GM21390 (cell line): ENCODE measurements around the gene VOPP1.
"Not testable (repeated sequence)": the region's sequence is repeated elsewhere in the genome, so short reads cannot be mapped to it uniquely, and the experiment has no call there.

Source experiments
- ATAC-seq: cut with Tn5 transposase; IDR thresholded peaks from one replicate; pipeline ENCODE4 v1.9.1; 2021; ENCODE audit not compliant: unreplicated experiment

VOPP1 gene

DNA sequence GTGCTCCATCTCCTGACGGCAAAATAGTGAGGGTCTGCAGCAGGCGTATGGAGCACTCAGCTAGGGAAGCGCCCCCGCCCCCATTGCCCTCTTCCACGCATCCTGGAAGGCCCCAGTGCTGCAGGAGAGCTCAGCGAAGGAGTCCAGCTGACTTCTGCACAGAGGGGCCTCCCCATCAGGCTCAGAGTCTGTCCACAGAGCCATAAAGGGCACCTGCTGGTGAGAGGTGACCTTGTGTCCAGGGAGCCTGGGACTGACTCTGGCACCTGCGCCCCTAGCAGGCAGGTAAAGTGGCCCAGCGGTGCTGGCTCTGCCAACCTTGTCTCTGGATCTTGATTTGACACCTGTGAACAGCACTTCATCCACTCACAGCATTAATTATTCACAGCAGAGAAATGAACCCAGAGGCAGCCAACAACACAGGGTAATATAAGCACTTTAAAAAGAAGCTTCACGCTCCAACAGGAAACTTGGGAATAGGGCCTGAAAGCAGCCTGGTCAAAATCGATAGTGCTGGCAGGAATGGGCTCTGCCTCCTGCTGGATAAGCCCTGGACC is 59.6 kb downstream of the VOPP1 start:
- no peak for ATAC-seq

DNA sequence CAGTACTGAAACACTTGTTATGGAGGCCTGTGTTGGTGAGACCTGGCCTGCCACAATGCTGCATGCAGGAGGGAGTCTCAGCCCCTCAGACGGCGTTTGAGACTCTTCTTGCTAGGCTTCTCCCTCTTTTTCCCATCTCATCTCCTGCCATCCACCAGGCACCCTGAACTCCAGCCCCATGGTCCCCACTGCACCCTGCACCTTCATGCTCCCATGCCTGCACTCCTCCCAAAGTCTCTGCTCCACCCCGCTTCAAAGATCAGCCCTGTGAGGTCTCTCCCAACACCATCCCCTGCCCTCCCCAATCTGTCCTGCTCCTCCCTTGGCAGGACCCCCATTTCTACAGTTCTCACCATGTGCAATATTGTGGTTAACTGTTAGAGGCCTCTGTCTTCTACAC is 61.7 kb downstream of the VOPP1 start:
- ATAC-seq, result no peak

DNA sequence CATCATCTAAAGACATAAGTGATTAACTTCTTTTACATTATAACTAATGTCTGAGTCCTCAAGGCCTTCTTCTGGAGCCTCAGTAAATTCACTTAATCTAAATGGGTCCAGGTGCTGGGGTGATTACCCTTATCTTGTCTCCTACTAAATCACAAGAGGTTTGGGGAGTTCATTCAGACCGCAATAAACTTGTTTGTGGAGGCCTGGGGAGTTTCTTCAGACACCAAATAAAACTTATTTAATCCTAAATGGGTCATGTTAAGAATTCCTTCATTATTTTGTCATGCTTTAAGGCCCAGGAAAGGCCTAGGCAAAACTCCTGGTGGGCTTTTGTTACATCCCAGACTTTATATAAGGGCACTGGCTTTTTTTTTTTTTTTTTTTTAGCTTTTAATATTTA is 62.1 kb downstream of the VOPP1 start:
- not testable (repeated sequence) for ATAC-seq

DNA sequence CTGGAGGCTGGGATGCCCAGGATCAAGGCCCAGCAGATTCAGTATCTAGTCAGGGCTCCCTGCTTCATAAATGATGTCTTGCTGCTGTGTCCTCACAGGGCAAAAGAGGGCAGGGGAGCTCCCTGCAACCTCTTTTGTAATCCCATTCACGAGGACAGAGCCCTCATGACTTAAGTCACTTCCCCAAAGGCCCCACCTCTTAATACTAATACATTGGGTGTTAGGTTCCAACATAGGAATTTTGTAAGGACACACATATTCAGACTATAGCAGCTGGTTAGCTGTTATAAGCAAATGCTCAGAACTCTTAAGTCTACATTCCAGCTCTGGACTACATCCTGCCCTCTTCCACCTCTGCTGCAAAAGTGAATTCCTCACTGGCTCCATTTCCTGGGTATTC is 63.0 kb downstream of the VOPP1 start:
- peak; percentile 2 for ATAC-seq

DNA sequence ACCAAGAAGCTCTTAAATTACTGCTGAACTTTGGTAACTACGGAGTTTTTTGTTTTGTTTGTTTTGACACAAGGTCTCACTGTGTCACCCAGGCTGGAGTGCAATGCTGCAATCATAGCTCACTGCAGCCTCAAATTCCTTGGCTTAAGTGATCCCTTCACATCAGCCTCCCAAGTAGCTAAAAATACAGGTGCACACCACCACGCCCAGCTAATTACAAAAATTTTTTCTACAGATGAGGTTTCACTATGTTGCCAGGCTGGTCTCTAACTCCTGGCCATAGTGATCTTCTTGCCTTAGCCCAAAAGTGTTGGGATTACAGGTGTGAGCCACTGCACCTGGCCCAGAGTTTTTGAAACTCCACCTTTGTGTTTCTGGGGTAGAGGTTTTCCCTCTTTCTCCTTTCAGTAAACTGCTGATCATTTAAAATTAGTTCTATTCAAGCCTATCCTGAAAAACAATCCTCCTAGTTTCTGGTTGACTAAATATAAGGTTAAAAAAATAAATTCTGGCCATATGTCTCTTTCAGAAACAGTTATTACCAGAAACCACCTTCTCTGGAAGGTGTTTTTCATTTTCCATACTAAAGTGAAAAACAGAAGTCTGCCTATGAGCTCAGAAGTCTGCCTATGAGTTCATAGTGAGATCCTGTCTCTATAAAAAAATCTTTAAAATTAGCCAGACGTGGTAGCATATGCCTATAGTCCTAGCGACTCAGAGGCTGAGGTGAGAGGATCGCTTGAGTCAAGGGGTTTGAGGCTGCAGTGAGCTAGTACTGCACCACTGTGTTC is 63.9 kb downstream of the VOPP1 start:
- peak; percentile 76 for ATAC-seq

DNA sequence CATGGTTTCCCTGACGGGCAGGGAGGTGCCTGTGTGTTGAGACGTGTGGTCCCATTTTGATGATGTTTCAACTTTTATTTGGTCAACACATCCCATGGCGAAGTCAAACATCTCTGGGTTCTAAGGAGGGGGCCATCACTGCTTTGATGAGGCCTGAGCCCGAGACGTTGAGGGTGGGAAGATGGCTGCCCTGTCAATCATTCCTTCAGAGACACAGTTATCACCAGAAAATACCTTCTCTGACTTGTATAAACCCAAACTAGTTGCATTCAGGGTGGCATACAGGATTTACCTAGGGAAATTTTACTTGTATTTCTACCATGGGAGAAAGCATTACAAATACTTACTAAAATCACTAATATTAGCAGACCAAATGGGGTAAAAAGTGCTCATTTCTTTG is 64.6 kb downstream of the VOPP1 start:
- ATAC-seq, result no peak

GRCh38 chr7:55504967-55505658 is 67.2 kb downstream of the VOPP1 start:
- ATAC-seq, result no peak

DNA sequence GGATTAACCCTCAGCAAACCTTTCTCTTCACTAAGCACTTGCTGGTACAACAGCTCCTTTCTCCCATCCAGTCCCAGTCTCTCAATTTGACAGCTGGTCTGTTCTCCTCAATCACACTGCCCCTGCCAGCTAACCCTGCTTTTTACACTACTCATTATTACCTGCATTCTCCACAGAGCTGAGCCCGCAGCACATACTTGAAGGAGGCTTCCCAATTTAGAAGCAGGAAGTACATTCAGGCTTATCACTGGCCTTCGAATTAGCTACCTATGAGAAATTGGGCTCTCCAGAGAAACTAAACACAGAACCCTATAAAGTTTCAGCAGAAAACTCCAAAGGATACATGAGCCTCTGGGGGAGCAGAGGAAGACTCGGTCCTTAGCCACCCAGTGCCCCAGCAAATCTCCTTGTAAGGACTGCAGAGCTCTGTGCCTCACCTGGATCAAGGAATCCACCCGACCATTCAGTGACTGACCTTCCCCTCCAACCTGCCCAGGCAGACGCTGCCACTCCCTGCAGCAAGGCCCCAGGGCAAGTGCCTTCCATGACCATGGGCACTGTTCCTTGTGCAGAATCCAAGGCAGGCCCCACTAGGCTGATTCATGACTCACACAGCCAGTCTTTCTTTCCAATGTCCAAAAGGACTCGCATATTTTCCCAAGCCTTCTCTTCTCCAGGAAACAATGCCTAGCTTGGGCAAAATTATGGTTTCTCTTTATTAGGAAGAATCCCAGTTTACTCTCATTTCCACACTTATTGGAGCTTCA is 68.0 kb downstream of the VOPP1 start:
- no peak for ATAC-seq

- no peak for ATAC-seq
These were observed 69.4 kb downstream of the VOPP1 start for GRCh38 chr7:55502858-55503440.

- ATAC-seq, result no peak
These were observed 70.0 kb downstream of the VOPP1 start for GRCh38 chr7:55502124-55502857.

- ATAC-seq, result no peak
These were observed 70.7 kb downstream of the VOPP1 start for GRCh38 chr7:55501611-55502010.

- ATAC-seq, result no peak
These were observed 72.1 kb downstream of the VOPP1 start for GRCh38 chr7:55500117-55500756.

DNA sequence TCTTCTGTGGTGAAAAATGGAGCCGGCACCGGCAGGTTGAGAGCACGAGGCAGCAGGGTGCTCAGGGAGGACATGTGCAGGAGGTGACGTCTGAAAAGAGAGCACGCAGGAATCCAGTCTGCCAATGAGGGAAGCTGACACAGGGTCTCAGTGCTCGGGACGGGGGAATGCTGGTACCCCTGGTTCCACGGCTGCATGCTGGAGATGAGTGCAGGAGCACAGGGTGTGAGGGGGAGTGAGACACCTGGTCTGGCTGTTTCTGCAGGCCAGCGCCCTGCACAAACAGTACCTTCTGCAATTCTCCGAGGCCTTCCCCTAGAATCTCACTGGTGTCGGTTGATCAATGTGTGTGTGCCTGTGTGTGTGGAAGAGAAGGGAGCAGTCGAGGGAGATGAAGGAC is 72.7 kb downstream of the VOPP1 start:
- ATAC-seq, result no peak

DNA sequence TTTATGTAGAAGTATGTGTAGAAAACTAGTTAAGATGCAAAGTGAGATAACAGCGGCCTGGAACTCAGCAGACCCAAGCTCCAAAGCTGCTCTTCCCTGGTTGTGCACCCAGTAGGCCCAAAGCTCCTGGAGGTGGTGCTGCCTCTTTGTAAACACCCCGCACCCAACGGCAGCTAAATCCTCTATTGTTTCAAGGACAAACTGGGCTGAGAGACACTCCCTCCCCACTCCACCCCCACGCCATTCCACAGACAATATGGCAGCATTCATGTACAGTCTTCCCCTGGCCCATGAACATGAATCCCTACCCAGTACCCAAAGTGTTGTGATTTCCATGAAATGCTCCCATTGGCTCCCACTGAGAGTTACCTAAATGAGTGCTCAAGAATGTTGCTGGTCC is 73.5 kb downstream of the VOPP1 start:
- ATAC-seq, result no peak

GRCh38 chr7:55498142-55498541 is 74.2 kb downstream of the VOPP1 start:
- ATAC-seq, result no peak

DNA sequence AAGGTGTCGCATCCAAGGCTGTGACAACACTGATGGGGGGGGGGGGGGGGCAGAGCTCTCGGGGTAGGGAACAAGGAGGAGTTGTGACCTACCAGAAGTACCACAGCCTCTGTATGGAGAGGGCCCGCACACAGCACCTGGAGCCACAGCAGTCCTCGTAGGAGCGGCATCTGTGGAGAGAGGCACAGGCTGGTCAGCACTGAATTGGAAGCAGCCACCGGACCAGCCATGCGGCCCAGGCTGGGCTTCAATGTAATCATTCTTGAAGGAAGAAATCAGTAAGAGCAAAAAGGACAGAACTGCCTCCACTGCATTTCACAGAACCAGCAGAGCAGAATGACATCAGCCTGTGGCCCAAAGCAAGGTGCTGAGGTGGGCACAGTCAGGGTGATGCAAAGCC is 74.8 kb downstream of the VOPP1 start:
- no peak for ATAC-seq

GRCh38 chr7:55496906-55497305 is 75.4 kb downstream of the VOPP1 start:
- no peak for ATAC-seq

DNA sequence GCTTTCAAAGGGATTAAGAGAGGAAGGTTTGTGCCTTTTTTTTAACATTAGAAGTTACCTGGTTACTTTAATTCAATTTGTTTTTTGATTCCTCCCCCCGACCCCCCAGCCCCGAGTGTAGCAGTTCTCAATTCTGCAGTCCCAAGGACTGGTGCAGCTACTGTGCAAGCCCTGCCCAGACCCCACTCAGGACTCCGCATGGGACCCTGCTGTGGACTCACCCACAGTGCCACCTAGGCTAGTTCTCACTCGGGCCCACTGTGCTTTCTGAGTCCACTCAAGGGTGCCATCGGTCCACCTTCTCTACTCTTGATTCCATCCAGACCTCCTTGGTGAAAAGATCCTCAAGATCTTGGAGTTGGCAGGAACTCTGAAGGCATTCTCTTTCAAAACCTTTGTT is 77.4 kb downstream of the VOPP1 start:
- no peak for ATAC-seq

- no peak for ATAC-seq
These were observed 78.9 kb downstream of the VOPP1 start for GRCh38 chr7:55493408-55493807.

- no peak for ATAC-seq
These were observed 81.0 kb downstream of the VOPP1 start for GRCh38 chr7:55491346-55491745.
